ENCODE measurements around the gene SLC25A42. TPM values are rescaled to one million over a fixed set of nuclear protein-coding genes. Genes with fewer than 3 reads are reported as not detected.

SLC25A42 gene
- total and polyA plus RNA-seq, 2 experiments from 2014 or later = 5.9 to 6.9 TPM

DNA sequence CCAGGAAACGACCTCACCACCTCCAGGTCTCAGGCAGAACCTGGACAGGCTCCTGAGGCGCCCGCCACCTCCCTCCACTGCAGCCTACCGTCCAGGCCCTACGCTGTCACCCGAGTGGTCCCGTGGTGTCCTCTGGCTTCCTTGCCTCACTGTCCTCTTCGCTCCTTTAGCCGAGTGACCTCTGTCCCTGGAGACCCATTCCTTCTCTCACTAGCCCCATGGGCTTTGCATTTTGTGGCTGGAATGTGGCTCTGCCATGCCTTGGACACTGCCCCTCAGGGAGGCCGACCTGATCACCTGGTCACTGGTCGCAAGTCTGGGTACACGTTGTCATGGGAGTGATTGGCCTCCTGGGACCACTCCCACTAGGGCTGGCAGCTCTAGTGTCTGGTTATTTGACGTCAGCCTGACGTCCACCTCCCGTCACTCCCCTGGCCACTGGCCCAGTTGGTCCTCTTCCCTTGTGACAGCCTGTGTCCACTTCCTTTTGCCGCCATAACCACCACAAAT is 17.9 kb downstream of the SLC25A42 start:
- no peak overlapping the region for H3K27ac ChIP-seq
- H3K9ac ChIP-seq = no peak overlapping the region

DNA sequence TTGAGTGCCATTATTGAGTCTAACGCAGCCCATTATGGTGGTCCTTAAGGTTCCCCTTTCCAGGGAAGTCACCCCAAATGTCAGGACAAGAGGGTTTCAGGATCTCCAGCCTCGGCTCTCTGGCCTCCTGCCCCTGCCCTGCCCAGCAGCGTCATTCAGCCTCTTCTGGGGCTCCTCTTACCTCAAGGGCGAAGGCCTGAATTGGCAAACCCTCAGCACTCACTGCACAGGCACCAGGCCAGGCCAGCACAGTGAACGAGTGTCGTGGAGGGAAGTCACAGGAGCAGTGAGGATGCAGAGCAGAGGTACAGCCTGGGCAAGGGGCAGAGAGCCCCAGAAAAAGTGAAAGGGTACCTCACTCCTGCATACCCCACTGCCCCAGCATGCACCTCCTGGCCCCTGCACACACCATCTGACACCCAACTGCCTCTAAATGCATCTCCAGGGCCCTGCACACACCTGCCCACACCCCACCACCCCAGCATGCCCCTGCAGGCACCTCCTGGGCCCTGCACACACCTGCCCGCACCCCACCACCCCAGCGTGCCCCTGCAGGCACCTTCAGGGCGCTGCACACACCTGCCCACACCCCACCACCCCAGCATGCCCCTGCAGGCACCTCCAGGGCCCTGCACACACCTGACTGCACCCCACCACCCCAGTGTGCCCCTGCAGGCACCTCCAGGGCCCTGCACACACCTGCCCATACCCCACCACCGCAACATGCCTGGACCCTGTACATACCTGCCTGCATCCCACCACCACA is 19.8 kb downstream of the SLC25A42 start:
- Histone ChIP-seq H3K36me3 (ENCODE audit: low read depth) (no peaks in the 10 kb centered on the region), H4K20me1 (ENCODE audit: insufficient read depth) (no peaks in the 10 kb centered on the region), H3K27ac (no peak overlapping the region), H3K9ac (no peak overlapping the region), H3K79me2 (ENCODE audit: insufficient read depth) (no peaks in the 10 kb centered on the region), H3K9me3 (ENCODE audit: low read depth) (no peaks in the 10 kb centered on the region), H3K4me1 (ENCODE audit: insufficient read depth) (no peaks in the 10 kb centered on the region), H3K27me3 (replicated peaks; ENCODE audit: insufficient read depth) (no peaks in the 10 kb centered on the region), H3K9me2 (ENCODE audit: insufficient read depth) (no peaks in the 10 kb centered on the region), H3K4me2 (ENCODE audit: unreplicated experiment) (no peak overlapping the region), H2AFZ (no peak overlapping the region), H3F3A (ENCODE audit: insufficient read depth) (no peaks in the 10 kb centered on the region), H3K4me3 (no peak overlapping the region)
- TF ChIP-seq EZH2 (IDR thresholded peaks at IDR 0.05; ENCODE audit: insufficient read depth, poor library complexity, severe bottlenecking) (no peak), EZH2phosphoT487 (IDR thresholded peaks at IDR 0.05; ENCODE audit: insufficient read depth, low read depth) (no peak)
- WGBS, 2 experiments (ENCODE audit: low coverage in 1 of 2, low lambda C conversion rate in 2 of 2, missing lambda C conversion rate in 2 of 2) = 90 to 92% methylated on average over 8 to 9 of the region's 10 CpGs
- in situ Hi-C loops (cut with MboI) = no loop called here
- no peak for DNase-seq

More for the DNA sequence above, 17.9 kb downstream of the SLC25A42 start:
- Histone ChIP-seq H3F3A (ENCODE audit: insufficient read depth) (no peaks in the 10 kb centered on the region), H2AFZ (no peak overlapping the region), H3K36me3 (ENCODE audit: low read depth) (no peaks in the 10 kb centered on the region), H3K79me2 (ENCODE audit: insufficient read depth) (no peaks in the 10 kb centered on the region), H3K4me1 (ENCODE audit: insufficient read depth) (no peaks in the 10 kb centered on the region), H3K9me2 (ENCODE audit: insufficient read depth) (no peaks in the 10 kb centered on the region), H3K4me3 (no peak overlapping the region), H3K4me2 (ENCODE audit: unreplicated experiment) (no peak overlapping the region), H3K9me3 (ENCODE audit: low read depth) (no peaks in the 10 kb centered on the region), H3K27me3 (replicated peaks; ENCODE audit: insufficient read depth) (no peaks in the 10 kb centered on the region), H4K20me1 (ENCODE audit: insufficient read depth) (no peaks in the 10 kb centered on the region)
- 83 to 84% methylated on average over 16 of the region's 16 CpGs for WGBS, 2 experiments (ENCODE audit: low coverage in 1 of 2, low lambda C conversion rate in 2 of 2, missing lambda C conversion rate in 2 of 2)
- DNase-seq = no peak
- TF ChIP-seq EZH2 (IDR thresholded peaks at IDR 0.05; ENCODE audit: insufficient read depth, poor library complexity, severe bottlenecking) (no peak), EZH2phosphoT487 (IDR thresholded peaks at IDR 0.05; ENCODE audit: insufficient read depth, low read depth) (no peak)
- in situ Hi-C loops (cut with MboI) = no loop called here

DNA sequence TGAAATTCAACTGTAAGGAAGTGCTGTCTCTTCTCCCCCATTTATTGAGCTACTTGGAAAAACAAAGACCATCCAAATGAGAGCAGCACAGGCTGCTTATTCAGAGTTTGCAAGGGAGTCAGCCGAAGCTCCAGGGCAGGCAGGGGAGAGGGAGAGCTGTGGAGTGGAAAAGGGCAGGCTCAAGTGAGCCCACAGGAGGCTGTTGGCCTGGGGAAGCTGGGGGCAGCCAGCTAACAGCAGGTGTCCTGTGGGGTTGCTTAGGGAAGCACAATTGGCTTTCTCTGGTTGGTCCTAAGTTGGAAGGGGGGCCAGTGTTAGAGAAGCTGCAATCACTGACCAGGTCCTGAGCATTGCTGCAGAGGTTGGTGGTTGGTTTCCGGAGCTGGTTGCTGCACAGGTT is 23.9 kb downstream of the SLC25A42 start:
- Histone ChIP-seq H3K9ac (no peak overlapping the region), H3K4me3 (no peak overlapping the region), H3K36me3 (ENCODE audit: low read depth) (no peaks in the 10 kb centered on the region), H3K4me2 (ENCODE audit: unreplicated experiment) (no peak overlapping the region), H3K27ac (no peak overlapping the region), H3F3A (ENCODE audit: insufficient read depth) (no peaks in the 10 kb centered on the region), H4K20me1 (ENCODE audit: insufficient read depth) (no peaks in the 10 kb centered on the region), H3K9me3 (ENCODE audit: low read depth) (no peaks in the 10 kb centered on the region), H3K79me2 (ENCODE audit: insufficient read depth) (no peaks in the 10 kb centered on the region), H3K27me3 (replicated peaks; ENCODE audit: insufficient read depth) (no peaks in the 10 kb centered on the region), H3K4me1 (ENCODE audit: insufficient read depth) (no peaks in the 10 kb centered on the region), H3K9me2 (ENCODE audit: insufficient read depth) (no peaks in the 10 kb centered on the region), H2AFZ (no peak overlapping the region)
- in situ Hi-C loops (cut with MboI) = no loop called here
- TF ChIP-seq EZH2 (IDR thresholded peaks at IDR 0.05; ENCODE audit: insufficient read depth, poor library complexity, severe bottlenecking) (no peak), EZH2phosphoT487 (IDR thresholded peaks at IDR 0.05; ENCODE audit: insufficient read depth, low read depth) (no peak)
- DNase-seq = no peak
- 68 to 70% methylated on average over 2 of the region's 2 CpGs for WGBS, 2 experiments (ENCODE audit: low coverage in 1 of 2, low lambda C conversion rate in 2 of 2, missing lambda C conversion rate in 2 of 2)

DNA sequence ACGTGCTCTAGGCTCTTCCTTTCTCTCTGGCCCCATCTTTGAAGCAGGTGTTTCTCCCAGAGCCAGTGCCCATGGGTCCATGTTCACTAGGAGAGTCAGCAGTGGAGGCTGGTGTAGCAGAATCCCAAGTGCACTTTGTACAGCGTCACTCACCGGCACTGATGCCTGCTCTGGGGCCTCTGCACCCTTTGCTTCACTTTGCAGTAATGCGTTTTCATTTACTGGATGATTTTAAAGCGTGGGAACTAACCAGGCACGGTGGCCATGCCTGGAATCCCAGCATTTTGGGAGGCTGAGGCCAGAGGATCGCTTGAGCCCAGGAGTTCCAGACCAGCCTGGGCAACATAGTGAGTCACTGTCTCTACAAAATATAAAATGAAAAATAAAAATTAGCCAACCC is 30.7 kb downstream of the SLC25A42 start:
- Histone ChIP-seq H3K27me3 (replicated peaks; ENCODE audit: insufficient read depth) (no peaks in the 10 kb centered on the region), H3K4me2 (ENCODE audit: unreplicated experiment) (no peak overlapping the region), H4K20me1 (ENCODE audit: insufficient read depth) (no peaks in the 10 kb centered on the region), H3K9ac (no peak overlapping the region), H3F3A (ENCODE audit: insufficient read depth) (no peaks in the 10 kb centered on the region), H3K4me1 (ENCODE audit: insufficient read depth) (no peaks in the 10 kb centered on the region), H3K79me2 (ENCODE audit: insufficient read depth) (no peaks in the 10 kb centered on the region), H3K9me2 (ENCODE audit: insufficient read depth) (no peaks in the 10 kb centered on the region), H3K4me3 (no peak overlapping the region), H3K27ac (no peak overlapping the region), H3K36me3 (ENCODE audit: low read depth) (no peaks in the 10 kb centered on the region), H3K9me3 (ENCODE audit: low read depth) (no peaks in the 10 kb centered on the region), H2AFZ (no peak overlapping the region)
- WGBS, 2 experiments (ENCODE audit: low coverage in 1 of 2, low lambda C conversion rate in 2 of 2, missing lambda C conversion rate in 2 of 2) = 85 to 86% methylated on average over 7 of the region's 7 CpGs
- TF ChIP-seq EZH2 (IDR thresholded peaks at IDR 0.05; ENCODE audit: insufficient read depth, poor library complexity, severe bottlenecking) = no peak
- TF ChIP-seq EZH2phosphoT487 (IDR thresholded peaks at IDR 0.05; ENCODE audit: insufficient read depth, low read depth) = no peak
- in situ Hi-C loops (cut with MboI) = no loop called here
- no peak for DNase-seq

Measured in GM23248 (cell line).